Measurements from ENCODE around the gene PHF2. TPM values are rescaled to one million over a fixed set of nuclear protein-coding genes. Genes with fewer than 3 reads are reported as not detected.

The PHF2 gene
- total RNA-seq, 1 experiment from 2014 or later: 10.3 TPM

- no peak for DNase-seq
- Mint-ChIP-seq H3K4me3 (ENCODE audit: unreplicated experiment) (no peak overlapping the region), H3K4me1 (ENCODE audit: low read depth, unreplicated experiment) (no peaks in the 10 kb centered on the region), H3K9me3 (ENCODE audit: unreplicated experiment) (no peaks in the 10 kb centered on the region), H3K27me3 (ENCODE audit: insufficient read depth, unreplicated experiment) (no peaks in the 10 kb centered on the region), H3K27ac (ENCODE audit: unreplicated experiment) (no peak overlapping the region), H3K36me3 (ENCODE audit: insufficient read depth, unreplicated experiment) (no peaks in the 10 kb centered on the region)
- Histone ChIP-seq H3K4me3 (ENCODE audit: low read depth, low read length) (no peak overlapping the region), H3K27me3 (replicated peaks; ENCODE audit: control insufficient read depth, insufficient read depth, low read length) (no peaks in the 10 kb centered on the region), H3K9me3 (no peaks in the 10 kb centered on the region), H3K4me1 (no peaks in the 10 kb centered on the region), H3K36me3 (ENCODE audit: control insufficient read depth, insufficient read depth, low read length) (no peaks in the 10 kb centered on the region)
- no peak for TF ChIP-seq CTCF (IDR thresholded peaks at IDR 0.05; ENCODE audit: insufficient read depth in 1 of 2, low read depth in 1 of 2, low read length in 1 of 2, severe bottlenecking in 1 of 2, unreplicated experiment in 1 of 2)
- no TSS peak for BruUV-seq (replicated peaks)
- CTCF ChIA-PET: no interaction called here
- POLR2A ChIA-PET: no interaction called here
- intact Hi-C loops (cut with micrococcal nuclease; ENCODE audit: unreplicated experiment): no loop called here
Observed at GRCh38 chr9:93698140-93698908, 121.9 kb downstream of the PHF2 start.

DNA sequence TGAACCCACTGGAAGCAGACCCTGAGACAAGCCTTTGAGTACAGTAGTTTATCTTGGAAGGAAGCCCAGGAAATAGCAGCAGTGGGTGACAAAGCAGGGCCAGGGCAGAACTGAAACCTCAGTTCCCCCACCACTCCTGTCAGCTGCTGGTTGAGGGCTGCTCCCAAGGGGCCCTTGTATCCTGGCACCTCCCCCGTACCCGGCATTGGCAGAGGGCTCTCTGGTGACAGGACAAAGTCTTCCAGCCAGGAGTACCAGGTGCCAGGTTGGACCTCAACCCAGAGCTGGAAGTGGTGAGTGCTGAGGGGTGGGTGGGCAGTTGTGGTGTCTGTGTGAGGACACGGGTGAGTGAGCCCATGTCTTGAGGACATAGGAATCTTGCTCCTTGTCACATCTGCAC, 123.3 kb downstream of the PHF2 start:
- CTCF ChIA-PET: no interaction called here
- Mint-ChIP-seq H3K27me3 (ENCODE audit: insufficient read depth, unreplicated experiment) (no peaks in the 10 kb centered on the region), H3K27ac (ENCODE audit: unreplicated experiment) (no peak overlapping the region)

DNA sequence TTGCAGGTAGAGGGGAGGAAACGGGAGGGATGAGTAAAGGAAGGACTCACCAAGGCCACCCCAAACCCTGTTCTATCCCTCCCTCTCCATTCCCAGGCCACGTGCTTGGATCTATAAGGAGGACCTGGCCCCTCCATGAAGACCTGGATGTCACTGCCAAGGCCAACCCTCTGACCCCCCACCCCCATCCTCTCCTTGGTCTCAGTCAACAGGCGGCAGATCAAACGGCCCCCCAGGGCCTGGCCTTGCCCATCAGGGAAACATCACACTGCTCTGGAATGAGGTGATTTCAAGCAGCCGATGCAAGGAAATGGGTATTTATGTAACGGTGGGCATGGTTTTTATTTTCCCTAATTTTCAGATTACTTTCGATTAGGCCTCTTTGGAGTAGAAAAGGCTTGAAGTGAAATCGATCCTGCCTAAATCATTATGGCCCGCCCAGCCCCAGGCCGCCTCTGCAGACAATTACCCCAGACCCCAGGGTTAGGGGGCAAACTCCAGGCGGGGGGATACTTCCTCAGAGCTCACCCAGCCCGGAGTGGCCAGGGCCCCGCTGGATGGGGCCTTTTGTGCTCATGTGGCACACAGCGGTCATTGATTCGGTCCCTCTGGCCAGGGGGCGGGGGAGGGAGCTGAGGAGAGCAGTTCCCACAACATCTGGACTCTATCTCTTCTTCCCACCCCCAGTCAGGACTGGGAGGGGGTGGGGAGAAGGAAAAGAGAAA, 125.3 kb downstream of the PHF2 start:
- ChIA-PET CTCF (no interaction called here), POLR2A (no interaction called here)
- Histone ChIP-seq H3K9me3 (no peaks in the 10 kb centered on the region), H3K36me3 (ENCODE audit: control insufficient read depth, insufficient read depth, low read length) (no peaks in the 10 kb centered on the region), H3K4me1 (no peaks in the 10 kb centered on the region), H3K4me3 (ENCODE audit: low read depth, low read length) (no peak overlapping the region), H3K27me3 (replicated peaks; ENCODE audit: control insufficient read depth, insufficient read depth, low read length) (no peaks in the 10 kb centered on the region)
- DNase-seq: no peak
- intact Hi-C loops (cut with micrococcal nuclease; ENCODE audit: unreplicated experiment): no loop called here
- Mint-ChIP-seq H3K27ac (ENCODE audit: unreplicated experiment) (no peak overlapping the region), H3K9me3 (ENCODE audit: unreplicated experiment) (no peaks in the 10 kb centered on the region), H3K4me3 (ENCODE audit: unreplicated experiment) (no peak overlapping the region), H3K27me3 (ENCODE audit: insufficient read depth, unreplicated experiment) (no peaks in the 10 kb centered on the region), H3K4me1 (ENCODE audit: low read depth, unreplicated experiment) (no peaks in the 10 kb centered on the region), H3K36me3 (ENCODE audit: insufficient read depth, unreplicated experiment) (no peaks in the 10 kb centered on the region)
- TF ChIP-seq CTCF (IDR thresholded peaks at IDR 0.05; ENCODE audit: insufficient read depth in 1 of 2, low read depth in 1 of 2, low read length in 1 of 2, severe bottlenecking in 1 of 2, unreplicated experiment in 1 of 2): no peak
- no TSS peak for BruUV-seq (replicated peaks)

More for the DNA sequence above, 123.3 kb downstream of the PHF2 start:
- Histone ChIP-seq H3K27me3 (replicated peaks; ENCODE audit: control insufficient read depth, insufficient read depth, low read length) (no peaks in the 10 kb centered on the region), H3K4me1 (no peaks in the 10 kb centered on the region), H3K9me3 (no peaks in the 10 kb centered on the region), H3K36me3 (ENCODE audit: control insufficient read depth, insufficient read depth, low read length) (no peaks in the 10 kb centered on the region), H3K4me3 (ENCODE audit: low read depth, low read length) (no peak overlapping the region)
- Mint-ChIP-seq H3K4me3 (ENCODE audit: unreplicated experiment) (no peak overlapping the region), H3K36me3 (ENCODE audit: insufficient read depth, unreplicated experiment) (no peaks in the 10 kb centered on the region), H3K9me3 (ENCODE audit: unreplicated experiment) (no peaks in the 10 kb centered on the region), H3K4me1 (ENCODE audit: low read depth, unreplicated experiment) (no peaks in the 10 kb centered on the region)
- POLR2A ChIA-PET: no interaction called here
- BruUV-seq (replicated peaks): no TSS peak
- intact Hi-C loops (cut with micrococcal nuclease; ENCODE audit: unreplicated experiment): no loop called here
- no peak for DNase-seq
- no peak for TF ChIP-seq CTCF (IDR thresholded peaks at IDR 0.05; ENCODE audit: insufficient read depth in 1 of 2, low read depth in 1 of 2, low read length in 1 of 2, severe bottlenecking in 1 of 2, unreplicated experiment in 1 of 2)
